ENCODE results near the gene FRMD6. TPM values are rescaled to one million over a fixed set of nuclear protein-coding genes. Genes with fewer than 3 reads are reported as not detected.

The FRMD6 gene
- total RNA-seq, 1 donor from 2014 or later: 122 TPM

GRCh38 chr14:51692646-51693045, 40.9 kb downstream of the FRMD6 start:
- no peak for TF ChIP-seq CTCF (conservative IDR thresholded peaks at IDR 0.05; ENCODE audit: low read depth, low read length)
- no peak overlapping the region for H3K4me3 ChIP-seq (ENCODE audit: low read depth, low read length)
- no peak for DNase-seq (ENCODE audit: low read depth)

GRCh38 chr14:51697848-51698247, 46.1 kb downstream of the FRMD6 start:
- no peak for DNase-seq (ENCODE audit: low read depth)
- no peak for TF ChIP-seq CTCF (conservative IDR thresholded peaks at IDR 0.05; ENCODE audit: low read depth, low read length)
- H3K4me3 ChIP-seq (ENCODE audit: low read depth, low read length): no peak overlapping the region

- DNase-seq (ENCODE audit: low read depth): no peak
- TF ChIP-seq CTCF (conservative IDR thresholded peaks at IDR 0.05; ENCODE audit: low read depth, low read length): no peak
- H3K4me3 ChIP-seq (ENCODE audit: low read depth, low read length): no peak overlapping the region
Observed at GRCh38 chr14:51701951-51702350, 50.2 kb downstream of the FRMD6 start.

GRCh38 chr14:51703787-51704186, 52.1 kb downstream of the FRMD6 start:
- no peak for TF ChIP-seq CTCF (conservative IDR thresholded peaks at IDR 0.05; ENCODE audit: low read depth, low read length)
- H3K4me3 ChIP-seq (ENCODE audit: low read depth, low read length): no peak overlapping the region
- DNase-seq (ENCODE audit: low read depth): no peak

- no peak for TF ChIP-seq CTCF (conservative IDR thresholded peaks at IDR 0.05; ENCODE audit: low read depth, low read length)
- DNase-seq (ENCODE audit: low read depth): no peak
- no peak overlapping the region for H3K4me3 ChIP-seq (ENCODE audit: low read depth, low read length)
Observed at GRCh38 chr14:51704545-51704944, 52.8 kb downstream of the FRMD6 start.

- TF ChIP-seq CTCF (conservative IDR thresholded peaks at IDR 0.05; ENCODE audit: low read depth, low read length): no peak
- H3K4me3 ChIP-seq (ENCODE audit: low read depth, low read length): no peak overlapping the region
Observed at GRCh38 chr14:51707327-51707726, 55.6 kb downstream of the FRMD6 start.

GRCh38 chr14:51711505-51711904, 59.8 kb downstream of the FRMD6 start:
- no peak for DNase-seq (ENCODE audit: low read depth)
- no peak overlapping the region for H3K4me3 ChIP-seq (ENCODE audit: low read depth, low read length)
- TF ChIP-seq CTCF (conservative IDR thresholded peaks at IDR 0.05; ENCODE audit: low read depth, low read length): no peak

More at GRCh38 chr14:51707327-51707726, 55.6 kb downstream of the FRMD6 start:
- no peak for DNase-seq (ENCODE audit: low read depth)

Measured in epithelial cell of proximal tubule (primary cell).